Activated CD8-positive, alpha-beta memory T cell treated with anti-CD3 and anti-CD28 coated beads for 48 hours (primary cell): ENCODE data around the gene MSI2.

Source experiments
- DNase-seq, 3 experiments: peaks; one replicate each; pipeline ENCODE4 v3.0.0-alpha.2; 2020; ENCODE audit warnings: low read depth in 2 of 3, low spot score in 2 of 3

MSI2 gene

DNA sequence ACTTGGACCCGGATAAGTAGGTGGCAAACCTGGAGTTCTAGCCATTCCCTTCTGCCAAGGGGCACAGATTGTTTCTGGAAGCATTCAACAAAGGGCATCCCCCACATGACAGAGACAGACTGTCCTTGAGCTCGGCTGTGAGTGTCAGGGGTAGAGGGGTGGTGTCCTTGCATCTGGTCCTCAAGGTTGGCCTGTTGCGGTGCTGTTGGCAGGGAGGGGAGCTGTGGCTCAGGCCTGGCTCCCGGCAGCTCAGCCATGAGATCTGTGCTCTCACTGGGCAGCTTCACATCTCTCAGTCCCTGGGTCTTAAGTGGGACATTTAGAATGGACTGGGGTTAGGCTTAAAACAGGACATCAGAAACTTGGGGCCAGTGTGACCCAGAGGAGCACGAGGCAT lies 468.4 kb downstream of the MSI2 start:
- DNase-seq: no peak

DNA sequence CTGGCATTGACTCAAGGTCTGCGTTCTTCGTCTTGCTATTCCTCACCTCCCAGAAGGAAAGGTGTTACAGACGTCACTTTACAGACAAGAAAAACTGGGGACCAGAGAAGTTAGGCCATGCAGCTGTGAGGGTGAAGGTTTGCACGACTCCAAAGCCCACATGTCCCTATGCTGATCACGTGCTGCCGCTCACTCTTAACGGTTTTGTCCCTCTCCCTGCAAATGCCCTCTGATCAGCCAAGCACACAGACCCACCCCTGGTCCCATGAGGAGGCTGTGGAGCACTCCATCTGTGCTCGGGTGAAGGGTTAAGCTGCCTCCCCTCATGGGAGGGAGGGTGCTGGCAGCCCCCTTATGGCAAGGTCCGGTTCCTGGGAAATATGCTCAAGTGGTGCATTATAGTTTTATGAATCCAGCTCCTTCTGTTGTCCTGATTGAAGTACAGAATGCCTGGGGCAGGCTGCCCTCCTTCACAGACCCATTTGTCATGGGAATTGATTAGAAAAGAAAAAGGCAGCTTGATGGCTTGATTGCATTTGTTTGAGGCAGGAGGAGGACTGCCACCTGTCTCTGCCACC lies 470.0 kb downstream of the MSI2 start:
- DNase-seq: no peak

DNA sequence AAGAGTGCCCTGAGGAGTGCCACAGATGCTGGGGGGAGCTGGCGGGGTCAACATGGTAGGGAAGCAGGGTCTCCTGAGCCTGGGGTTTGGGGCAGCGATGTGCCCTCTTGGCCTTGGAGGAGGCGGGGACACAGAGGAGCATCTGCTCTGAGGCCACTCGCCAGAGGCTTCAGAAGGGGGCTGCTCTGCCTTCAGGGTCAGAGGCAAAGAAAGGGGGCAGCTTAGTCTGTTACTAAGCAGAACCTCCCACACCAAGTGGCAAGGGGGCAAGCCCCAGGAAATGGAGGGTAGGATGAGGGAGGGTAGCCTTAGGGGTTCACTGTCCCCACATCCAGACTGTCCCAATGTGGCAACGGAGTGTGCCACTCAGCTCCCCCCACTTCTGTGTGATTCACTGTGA lies 470.5 kb downstream of the MSI2 start:
- no peak for DNase-seq

DNA sequence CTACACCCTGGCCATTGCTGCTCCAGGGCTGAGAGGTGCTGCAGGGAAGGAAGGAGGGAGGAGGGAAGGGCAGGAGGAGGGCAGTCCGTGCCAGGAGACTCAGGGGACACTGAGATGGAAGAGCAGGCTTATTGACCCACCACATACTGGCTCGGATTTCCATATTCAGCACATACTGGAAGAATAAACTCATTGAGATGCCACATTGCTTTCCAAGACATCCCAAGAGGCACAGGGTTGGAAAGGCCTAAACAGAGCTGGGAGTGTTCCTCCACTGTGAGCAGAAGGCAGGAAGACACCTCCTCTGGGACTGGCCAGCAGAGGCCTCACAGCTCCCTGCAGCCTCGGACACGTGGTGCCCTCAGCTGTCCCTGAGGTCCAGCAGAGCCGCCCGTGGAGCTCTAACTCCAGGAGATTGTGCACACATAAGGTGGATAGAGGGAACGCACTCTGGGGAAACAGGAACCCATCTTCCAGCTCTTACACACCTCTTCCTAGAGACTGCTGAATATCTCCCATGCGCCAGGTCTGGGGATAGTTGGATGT lies 471.4 kb downstream of the MSI2 start:
- DNase-seq: no peak

DNA sequence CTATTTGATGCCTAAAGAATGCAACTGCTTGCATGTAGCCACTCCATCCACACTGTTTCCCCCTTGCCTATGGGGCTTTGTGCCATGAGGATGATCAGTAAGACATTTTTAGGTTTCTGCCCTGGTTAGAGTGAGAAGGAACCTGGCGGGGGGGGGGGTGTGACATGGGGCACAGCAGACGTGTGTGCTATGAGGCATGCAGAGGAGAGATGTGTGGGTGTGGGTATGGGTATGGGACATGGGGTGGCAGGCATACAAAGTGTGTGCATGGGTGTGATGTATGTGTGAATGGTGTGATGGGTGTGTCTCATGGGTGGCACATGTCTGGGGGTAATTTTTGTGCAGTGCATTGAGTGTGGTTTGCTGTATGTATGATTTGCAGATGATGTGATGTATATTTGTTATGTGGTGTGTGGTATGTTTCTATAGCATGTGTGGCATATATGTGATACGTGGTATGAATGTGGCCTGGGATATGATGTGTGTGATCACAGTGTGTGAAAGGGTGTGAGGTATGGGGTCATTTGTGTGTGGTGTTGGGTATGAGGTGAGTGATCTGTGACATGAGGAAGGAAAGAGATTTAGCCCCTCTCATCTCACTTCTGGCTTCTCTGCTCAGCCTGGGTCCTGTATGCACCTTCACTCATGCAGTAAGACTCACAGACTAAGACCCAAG lies 473.8 kb downstream of the MSI2 start:
- DNase-seq: no peak

DNA sequence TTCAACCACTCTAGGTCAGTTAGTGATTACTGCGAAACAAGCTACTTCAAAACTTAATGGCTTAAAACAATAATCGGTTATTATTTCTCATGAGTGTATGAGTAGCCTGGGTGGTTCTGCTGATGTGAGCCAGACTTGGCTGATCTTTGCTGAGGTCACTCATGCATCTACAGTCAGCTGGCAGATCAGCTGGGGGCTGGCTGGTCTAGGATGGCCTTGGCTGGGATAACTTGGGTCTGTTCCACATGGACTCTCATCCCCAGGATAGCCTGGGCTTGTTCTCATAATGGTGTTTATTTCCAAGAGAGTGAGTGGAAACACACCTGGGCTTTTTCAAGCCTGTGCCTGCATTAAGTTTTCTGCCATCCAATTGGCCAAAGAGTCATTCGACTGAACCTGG lies 475.7 kb downstream of the MSI2 start:
- DNase-seq: no peak

DNA sequence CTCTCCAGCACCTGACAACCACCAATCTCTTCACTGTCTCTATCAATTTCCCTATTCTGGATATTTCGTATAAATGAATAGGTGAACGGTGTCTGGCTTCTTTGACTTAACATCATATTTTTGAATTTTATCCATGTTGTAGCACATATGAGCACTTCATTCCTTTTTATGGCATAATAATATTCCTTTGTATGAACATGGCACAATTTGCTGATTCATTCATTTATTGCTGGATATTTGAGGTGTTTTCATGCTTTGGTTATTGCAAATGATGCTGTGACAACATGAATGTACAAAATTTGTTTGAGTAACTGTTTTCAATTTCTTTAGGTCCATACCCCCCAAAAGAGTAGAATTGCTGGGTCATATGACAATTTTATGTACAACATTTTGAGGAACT lies 476.8 kb downstream of the MSI2 start:
- DNase-seq: no peak
